ENCODE results near the gene RBMS3.

Gene RBMS3

DNA sequence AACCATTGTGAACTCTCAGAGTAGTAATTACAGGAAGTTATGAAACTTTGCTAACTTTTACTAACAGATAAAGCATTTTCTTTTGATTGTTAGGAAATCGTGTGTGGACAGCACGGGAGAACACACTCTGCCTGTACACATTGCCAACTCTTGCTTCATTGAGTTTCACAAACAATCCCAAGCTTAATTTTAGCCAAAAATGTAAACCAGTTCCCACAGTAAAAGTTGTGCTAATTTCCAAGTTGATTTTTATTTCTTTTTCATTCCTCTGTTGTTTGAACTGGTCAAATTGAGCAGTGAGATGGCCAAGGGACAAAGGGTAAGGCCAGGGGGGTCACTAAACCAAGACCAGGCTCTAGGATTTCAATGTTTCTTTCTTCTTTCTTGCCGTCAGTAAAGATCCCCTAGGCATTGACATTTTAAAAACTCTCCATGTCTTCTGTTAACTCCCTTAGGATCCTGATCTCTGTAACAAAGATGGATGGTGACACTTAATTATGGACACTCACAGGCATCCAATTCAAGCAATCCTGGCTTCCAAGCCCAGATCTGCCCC lies 414.9 kb downstream of the RBMS3 start:
- no peak for DNase-seq

DNA sequence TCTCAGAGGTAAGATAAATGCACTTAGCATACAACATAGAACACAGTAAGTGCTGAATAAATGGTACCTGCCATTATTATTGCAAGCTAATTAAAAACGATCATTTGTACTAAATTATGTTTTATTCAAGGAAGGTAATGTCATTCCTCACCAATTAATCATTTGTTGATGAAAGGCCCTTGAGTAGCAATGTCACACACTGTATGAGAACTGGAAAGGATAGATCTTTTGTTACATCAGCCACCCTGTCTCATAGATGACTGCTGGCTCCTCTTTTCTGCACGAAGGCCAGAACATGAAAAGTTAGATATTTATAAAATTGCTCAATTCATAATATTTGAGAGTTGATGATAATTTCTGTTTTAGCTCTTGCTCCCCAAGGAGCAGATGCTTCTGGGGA lies 415.4 kb downstream of the RBMS3 start:
- no peak for DNase-seq

DNA sequence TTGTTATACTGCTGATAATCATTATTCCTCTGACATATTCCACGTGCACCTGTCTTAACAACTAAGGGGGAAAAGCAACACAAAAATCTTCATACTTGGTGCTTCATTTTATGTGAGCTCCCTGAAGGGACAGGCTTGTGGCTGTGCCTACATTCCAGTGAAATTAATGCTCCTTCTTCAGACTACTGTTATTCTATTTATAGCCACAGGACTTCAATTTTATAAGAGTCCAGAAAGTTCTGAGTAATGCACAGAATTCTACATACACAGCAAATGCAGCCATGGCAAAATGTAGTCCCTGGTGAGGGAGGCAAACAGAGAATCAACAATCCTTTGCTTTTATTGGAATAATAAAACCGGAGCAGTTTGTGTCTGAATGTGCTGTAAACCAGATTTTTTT lies 417.1 kb downstream of the RBMS3 start:
- no peak for DNase-seq

DNA sequence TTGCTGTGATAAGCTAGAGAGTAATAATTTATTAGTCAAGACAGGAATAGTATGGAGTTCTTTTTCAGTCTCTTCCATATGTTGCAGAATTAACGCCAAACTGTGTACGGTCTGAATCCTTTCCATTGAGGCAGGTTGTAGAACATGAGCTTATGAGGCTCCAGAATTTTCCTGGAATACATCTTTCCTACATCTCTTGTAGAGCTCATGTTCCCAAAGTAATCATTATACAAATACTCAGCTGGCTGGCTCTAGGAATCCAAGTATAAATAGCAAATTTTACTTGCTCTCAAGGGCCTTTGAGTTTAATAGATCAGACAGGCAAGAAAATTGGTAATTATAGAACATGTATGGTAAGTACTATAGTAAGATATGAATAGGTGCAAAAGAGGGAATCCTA lies 419.4 kb downstream of the RBMS3 start:
- DNase-seq = no peak

DNA sequence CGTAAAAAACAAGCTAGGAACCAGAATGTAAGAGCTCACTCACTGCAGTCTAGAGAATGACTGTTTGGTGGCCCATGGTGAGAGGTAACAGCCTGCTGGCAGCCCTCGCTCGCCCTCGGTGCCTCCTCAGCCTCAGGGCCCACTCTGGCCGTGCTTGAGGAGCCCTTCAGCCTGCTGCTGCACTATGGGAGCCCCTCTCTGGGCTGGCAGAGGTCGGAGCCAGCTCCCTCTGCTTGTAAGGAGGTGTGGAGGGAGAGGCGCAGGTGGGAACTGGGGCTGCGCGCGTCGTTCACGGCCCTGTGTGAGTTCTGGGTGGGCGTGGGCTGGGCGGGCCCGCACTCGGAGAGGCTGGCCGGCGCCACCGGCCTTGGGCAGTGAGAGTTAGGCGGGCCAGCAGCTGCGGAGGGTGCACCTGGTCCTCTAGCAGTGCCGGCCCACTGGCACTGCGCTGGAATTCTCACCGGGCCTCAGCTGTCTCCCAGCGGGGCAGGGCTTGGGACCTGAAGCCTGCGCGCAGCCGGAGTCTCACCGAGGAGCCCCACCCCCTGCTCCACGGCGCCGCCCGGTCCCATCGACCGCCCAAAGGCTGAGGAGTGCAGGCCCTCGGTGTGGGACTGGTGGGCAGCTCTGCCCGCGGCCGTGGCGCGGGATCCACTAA lies 420.6 kb downstream of the RBMS3 start:
- no peak for DNase-seq

DNA sequence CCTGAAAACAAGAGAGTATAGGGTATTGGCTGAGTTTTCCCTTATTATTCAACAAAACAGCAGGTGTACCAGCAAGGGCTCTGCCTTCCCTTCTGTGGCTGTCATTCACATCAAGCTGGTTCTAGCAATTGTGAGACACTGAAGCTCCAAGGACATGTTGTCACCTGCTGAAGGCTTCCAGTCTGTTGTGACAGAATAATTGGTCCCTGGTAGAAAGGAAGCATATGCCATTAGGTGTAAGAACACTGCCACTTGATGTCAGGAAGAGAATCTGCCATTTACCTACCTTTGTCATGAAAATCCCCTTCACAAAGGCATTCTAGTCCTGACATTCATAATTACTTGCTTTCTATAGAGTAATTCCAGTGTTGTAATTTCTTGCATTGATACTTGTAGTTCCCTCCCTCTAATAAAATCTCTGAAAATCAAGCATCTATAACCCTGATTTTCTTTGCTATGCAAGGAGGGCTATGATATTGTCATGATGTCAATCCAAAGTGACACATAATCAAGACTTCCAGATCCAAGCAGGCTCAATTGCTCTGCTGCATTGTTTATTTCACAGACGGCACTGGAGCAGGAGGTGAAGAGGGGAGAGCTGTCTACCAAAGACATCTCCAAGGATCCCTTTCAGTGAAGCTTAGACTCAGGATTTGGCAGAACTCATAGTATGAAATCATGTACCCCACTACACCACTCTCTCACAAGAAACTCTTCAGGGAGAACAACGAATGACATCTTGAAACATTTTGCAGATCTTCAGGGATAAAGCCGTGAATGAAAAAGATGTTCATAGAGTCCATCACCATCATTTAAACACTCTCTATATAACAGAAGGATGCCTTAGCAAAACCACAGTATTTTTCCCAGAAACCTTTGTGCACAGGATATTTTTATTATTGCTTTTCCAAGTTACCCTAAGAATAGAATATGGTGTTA lies 425.3 kb downstream of the RBMS3 start:
- DNase-seq = no peak

DNA sequence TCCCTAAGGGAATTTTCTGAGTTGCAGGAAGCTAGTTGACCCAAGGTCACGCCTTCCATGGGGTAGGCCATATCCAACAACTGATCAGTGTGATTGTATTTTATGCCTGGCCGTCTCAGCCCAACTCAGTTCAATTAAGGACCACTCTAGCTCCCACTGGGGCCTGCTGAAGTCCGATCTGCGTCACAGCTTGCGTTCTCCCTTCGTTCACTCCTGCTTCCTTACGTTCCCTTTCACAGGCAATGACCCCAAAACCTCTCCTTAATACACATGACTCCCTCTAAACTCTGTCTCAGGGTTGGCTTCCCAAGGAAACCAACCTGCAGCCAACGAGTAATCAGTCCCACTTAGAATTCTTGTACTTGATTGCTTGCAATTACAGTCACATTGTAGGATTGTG lies 428.0 kb downstream of the RBMS3 start:
- no peak for DNase-seq

DNA sequence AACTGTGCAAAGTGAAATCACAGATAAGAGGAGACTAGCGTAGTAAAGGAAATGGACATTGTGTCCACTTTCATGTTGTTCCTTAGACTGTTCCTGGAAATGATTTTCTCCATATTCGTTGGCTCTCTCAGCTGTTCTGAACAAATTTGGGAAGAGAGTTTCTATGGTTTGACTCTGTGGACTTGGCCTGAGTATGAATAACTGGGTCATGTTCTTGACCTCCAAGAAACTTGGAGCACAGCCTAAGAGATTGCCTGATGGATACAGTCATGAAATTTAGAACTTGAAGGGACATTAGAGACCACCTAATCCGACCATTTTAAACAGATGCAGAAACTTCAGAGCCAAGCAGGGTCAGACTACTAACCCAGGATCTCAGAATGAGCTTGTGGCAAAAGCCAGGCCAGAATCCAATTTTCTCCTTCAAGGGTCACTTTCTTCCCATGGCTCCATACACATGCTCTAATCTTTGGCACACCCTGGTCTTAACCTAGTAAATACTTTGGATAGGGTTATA lies 430.4 kb downstream of the RBMS3 start:
- no peak for DNase-seq

DNA sequence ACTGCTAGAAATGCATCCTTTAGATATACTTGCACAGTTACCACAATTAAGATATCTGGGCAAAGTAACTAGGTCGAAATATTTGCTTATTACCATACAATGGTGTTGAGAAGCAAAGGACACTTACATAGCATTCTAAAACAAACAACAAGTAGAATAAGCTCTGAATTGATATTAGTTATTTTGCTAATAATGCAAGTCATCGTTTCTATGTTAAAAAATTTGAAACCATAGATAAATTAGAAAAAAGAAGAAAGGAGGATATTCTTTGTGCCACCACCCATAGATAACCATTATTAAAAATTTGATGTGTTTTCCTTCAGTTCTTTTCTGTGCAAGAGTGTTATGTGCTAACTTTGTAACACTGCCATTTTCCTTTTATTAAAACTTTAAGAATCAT lies 435.3 kb downstream of the RBMS3 start:
- no peak for DNase-seq

DNA sequence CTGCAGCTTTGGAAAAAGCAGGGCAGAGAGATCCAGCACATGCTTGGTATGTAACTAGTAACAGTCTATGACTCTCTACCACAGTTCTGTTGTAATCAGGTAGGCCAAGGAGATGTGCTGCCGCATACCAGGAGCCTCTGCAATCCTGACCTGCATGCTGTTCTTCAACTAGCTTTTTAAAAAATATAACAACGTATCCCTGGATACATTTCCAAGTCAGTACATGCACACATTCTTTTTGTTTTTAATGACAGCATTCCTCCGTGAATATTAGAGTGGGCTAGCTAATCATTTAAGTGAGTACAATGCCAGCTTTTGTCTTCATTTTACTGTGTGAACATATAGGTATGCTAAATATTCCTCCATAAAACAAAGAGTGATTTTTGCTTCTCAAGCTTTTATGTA lies 437.8 kb downstream of the RBMS3 start:
- no peak for DNase-seq

DNA sequence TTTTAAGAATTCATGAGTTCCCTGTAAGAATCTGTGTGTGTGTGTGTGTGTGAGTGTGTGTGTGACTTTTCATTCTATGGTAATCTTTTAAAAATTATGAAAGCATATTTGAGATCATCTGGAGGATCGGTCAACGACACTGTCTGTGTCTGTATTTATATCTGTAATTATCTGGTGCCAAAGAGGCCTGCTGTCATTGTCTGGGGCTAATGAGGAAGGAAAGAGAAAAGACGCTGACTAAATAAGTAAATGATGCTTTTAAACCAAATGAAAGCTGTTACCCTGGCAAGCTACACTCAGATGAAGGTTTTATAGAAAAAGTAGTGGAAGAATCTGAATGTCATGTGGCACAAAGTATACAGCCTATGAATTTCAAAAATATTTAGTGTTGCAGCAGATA lies 439.8 kb downstream of the RBMS3 start:
- DNase-seq = no peak

DNA sequence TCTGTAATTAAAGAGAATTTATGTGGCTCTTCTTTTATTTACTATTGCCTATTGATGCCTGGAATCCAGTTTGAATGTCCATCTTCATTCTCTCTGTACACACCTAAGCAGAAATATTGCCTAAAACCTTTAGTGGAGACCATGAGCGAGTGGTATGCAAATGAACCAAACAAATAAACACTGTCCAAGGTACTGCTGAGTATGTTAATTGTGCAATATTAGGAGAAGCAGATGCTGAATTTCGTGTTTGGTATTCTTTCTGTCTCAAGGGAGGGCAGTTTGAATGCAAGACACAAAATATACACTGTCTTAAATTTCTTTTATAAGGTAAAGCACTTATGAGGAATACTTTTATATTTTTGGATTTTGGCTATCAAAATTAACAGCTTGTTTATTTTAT lies 440.9 kb downstream of the RBMS3 start:
- DNase-seq = no peak

DNA sequence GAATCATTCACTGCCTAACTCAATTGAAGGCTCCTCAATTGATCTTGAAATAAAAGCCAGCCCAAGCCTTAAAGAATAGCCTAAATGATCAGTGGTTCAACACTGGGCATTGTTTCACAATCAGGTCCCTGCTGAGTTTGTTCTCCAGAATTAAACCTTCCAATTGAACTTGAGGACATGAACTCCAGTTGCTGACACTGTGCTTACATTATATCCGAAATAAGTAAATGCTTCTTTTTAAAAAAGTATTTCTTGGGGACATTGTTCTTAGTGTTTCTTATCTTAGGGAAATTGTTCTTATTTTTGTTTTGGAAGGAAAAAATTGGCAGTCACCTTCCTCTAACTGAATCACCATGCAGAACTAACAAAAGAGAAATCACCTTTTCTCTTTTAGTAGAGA lies 450.2 kb downstream of the RBMS3 start:
- DNase-seq = no peak

DNA sequence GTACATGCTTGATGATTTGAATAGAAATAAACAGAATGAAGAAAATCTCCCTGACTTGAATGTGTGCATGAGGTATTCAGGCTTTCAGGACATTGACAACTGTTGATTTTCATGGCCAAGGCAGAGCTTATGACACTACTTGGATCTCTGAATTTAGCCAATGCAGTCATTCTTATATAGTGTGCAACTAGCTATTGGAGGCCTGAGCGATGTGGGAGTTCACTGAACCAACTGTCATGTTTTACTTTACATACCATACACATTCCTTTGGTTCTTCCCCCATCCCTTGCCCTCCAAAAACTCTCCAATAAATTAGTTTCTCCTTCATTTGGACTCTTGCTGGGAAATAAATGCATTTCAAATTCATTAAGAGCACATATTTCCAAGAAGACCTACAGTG lies 460.4 kb downstream of the RBMS3 start:
- no peak for DNase-seq

DNA sequence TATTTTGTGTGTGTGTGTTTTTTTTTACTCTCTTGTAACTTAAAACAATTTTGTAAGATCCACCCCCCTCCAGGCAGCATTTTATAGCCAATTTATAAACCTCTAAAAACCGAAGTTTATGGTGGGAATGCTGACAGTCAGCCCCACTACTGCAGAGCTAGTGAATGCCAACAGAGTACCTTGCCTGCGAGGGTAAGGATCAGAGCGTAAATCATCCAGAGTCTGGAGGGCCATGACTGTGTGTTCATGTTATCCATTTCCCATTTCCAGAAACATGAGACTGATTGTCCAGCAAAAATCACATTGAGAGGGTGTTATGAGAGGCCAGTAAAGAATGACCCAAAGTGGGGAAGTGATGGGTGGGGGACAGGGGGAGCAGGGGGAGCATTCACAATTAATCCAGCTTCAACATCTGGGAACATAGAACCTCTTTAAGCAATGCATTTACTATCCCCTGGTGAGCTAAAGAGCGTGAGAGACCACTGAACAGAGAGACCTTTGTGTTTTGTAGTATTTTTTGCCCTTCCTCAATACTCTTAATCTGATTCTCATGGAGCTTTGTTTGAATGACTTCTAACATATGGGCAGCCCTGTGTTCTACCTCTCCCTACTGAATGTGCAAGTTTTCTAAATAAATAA lies 464.5 kb downstream of the RBMS3 start:
- DNase-seq = no peak

DNA sequence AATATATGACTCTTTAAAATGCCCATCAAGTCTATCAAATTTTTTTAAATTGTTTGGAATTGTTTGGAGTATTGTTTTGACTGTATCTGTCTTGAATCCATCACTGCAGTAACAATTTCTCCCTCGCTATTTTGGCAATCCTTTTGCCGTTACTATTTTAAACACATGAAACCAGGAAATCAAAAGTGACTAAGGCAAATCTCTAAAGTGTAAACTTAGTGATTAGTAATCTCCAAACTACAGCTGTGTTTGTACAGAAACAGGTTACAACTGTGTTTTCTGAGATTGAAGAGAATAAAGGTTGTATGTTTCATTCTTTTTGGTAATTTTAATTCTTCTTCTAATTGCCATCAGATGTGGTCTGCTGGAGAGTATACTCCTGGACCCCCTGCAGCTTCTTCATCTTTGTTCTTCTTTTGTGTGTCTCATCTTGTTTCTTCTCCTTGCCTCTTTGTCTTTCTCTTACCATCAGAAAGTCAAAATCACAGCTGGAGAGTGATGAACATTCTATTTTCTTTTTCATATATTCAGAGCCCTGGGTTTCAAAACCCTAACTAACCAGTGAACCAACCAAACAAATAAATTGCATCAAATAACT lies 465.4 kb downstream of the RBMS3 start:
- DNase-seq = no peak

DNA sequence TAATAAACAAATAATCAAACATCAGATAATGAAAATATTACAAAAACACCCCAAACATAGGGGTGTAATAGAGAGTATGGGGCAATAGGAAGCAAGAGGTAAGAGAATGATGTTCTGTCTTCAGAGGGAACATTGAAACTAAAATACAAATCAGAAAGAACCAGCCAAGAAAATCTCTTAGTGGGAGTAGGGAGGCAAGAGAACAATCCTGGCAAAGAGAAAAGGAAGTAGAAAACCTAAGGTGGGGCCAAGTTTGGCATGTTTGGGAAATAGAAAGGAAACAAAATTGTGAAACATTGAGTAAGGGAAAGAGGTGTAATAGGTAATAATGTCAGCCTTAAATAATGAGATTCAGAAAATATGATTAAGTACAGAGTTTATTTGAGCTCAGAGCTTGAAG lies 467.1 kb downstream of the RBMS3 start:
- DNase-seq = no peak

DNA sequence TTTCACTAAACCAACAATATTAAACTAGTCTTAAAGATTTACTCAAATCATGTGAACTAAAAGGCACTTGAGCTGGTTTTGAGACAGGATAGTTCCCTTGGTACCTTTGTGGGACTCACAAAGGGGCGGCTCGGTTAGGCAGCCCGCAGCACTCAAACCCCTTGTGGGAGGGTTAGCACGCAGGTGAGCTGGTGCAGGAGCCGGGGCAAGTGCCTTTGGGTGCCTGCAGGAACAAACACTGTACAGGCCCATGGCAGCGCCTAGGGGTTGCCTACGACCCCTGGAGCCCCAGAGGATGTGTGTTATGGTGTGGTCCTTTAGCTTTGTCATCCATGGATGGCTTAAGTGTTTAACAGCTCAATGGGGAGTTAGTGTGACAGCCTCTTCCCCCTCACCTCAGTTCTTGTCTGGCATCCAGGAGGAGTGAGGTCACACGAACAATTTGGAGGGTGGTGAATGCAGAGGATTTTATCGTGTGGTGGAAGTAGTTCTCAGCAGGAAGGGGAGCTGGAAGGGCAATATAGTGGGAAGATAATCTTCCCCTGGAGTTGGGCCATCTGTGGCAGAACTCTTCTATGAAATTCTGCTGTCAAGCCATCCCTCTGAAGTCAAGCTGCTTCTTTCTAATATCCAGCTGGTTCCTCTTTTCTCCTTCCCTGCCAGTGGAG lies 470.9 kb downstream of the RBMS3 start:
- DNase-seq = no peak

DNA sequence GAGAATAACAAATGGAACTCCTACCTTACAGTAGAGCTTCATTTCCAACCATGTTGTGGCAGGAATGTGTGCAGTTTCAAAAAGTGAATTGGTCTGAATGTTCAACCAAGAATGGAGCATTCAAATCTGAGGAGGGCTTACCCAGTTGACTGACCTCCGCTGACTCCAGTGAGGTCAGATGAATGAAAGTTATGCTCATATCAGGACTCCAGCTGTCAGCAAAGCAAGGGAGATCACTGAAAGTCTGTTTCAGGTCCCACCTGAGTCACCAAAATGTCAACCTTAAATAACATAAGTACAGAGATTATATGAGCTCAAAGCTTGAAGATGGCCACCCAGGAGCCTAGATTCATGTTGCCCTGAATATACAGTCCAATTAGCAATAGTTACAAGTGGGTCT lies 473.5 kb downstream of the RBMS3 start:
- DNase-seq = no peak

DNA sequence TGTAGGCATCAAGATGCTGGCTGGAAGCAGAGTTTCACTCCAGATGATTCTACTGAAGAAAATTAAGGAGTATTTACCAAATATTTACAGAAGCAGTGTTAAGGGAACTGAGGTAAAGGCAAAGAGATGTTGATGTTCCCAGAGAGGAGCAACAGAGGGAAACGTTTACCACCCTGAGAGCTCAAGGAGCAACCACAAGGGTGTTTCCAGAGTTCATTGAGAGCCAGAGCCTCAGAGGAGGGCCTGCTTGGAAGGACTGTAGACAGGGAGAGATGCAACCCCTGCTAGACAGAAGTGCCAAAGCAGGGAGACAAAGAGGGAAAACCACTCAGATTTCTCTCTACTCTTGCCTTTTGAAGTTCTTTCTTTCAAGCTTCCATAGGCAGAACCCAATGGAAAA lies 474.5 kb downstream of the RBMS3 start:
- no peak for DNase-seq

DNA sequence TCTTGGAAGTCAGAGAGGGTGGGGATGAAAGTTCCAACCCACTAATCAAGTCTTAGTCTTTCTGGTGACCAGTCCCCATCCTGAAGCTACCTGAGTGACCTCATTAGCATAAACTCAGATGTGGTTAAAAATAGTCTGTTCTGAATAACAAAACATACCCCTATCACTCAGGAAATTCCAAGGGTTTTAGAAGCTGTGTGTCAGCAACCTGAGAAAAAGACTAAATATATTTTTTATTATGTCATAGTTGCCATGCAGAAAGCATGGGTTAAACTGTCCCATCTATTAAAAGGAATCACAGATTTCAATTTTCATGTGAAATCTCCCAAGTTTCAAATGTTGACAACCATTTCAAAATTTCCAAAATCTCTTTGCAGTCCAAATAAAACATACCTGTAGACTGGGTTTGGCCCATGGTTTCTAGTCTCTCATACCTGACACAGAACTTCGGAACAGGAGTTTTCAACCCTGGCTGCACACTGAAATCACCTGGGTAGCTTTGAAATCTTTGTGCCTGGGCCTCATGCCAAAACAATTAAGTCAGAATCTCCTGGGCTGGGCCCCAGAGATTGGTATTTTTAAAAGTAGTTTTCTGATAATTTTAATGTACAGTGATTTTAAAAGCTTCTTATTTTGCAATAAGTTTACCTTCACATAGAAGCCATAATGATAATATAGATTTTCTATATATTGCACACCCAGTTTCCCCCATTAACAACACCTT lies 476.3 kb downstream of the RBMS3 start:
- no peak for DNase-seq

DNA sequence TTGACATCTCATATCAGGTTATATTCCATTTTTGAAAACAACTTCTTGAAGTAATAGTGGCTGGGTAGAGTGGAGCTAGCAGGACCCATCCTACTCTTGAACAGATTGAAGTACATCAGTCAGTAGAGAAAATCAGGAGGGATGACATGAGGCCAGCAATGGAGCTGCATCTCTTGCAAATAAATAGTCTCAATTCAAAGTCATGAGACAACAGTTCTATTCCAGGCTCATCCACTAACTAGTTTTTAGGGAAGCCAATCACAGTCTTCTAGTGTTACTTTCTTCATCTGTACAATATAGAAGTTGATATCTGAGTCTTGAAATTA lies 477.2 kb downstream of the RBMS3 start:
- no peak for DNase-seq
